GM12878 (cell line): Measurements from ENCODE around the gene CSAD.

Experiments used
- FOXK2 ChIP-seq: fragments of 450-650 bp; IDR thresholded peaks from 2 replicates; pipeline ENCODE4 v1.6.1; 2017; ENCODE audit warnings: mild to moderate bottlenecking, moderate library complexity
- TCF12 ChIP-seq: IDR thresholded peaks from 2 replicates; pipeline ENCODE4 v1.6.1; 2011; ENCODE audit warnings: low read depth, mild to moderate bottlenecking, low read length
- YBX1 ChIP-seq: fragments of 450-650 bp; IDR thresholded peaks from 2 replicates; pipeline ENCODE4 v1.6.1; 2016; ENCODE audit warnings: antibody characterized with exemption
- TF ChIP-seq, protein P1 (sequence below), 3 experiments: IDR thresholded peaks in 2 of 3; conservative IDR thresholded peaks in 1 of 3; 2 replicates each; pipeline ENCODE4 v1.5.1; 2011; ENCODE audit warnings: low read depth in 3 of 3, low read length in 3 of 3, mild to moderate bottlenecking in 3 of 3, control low read depth in 2 of 3, moderate library complexity in 2 of 3, inconsistent platforms in 1 of 3, mixed read lengths in 1 of 3; ENCODE audit not compliant: control insufficient read depth in 2 of 3, insufficient read depth in 1 of 3; ENCODE audit errors: extremely low read depth in 1 of 3

DNA sequence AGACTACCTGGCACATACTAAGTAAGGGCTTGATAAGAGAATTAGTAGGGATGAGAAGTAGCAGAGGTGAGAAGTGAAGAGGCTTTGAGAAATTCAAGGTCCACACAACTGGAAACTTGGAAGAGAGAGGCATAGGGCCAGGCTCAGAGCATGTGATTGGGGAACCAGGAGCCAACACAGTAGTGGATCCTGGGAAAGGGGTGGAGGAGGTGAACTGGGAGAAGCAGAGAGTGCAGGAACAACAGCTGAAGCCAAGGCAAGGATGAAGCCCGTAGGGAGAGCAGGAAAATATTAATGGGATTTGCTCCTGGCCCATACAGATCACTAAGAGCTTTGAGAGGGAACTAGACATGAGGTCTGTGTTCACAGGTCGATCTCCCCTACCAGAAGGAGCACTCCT, 27.7 kb upstream of the CSAD start:
- TF ChIP-seq YBX1 = no peak
- TF ChIP-seq TCF12 = no peak
- TF ChIP-seq, protein P1, sequence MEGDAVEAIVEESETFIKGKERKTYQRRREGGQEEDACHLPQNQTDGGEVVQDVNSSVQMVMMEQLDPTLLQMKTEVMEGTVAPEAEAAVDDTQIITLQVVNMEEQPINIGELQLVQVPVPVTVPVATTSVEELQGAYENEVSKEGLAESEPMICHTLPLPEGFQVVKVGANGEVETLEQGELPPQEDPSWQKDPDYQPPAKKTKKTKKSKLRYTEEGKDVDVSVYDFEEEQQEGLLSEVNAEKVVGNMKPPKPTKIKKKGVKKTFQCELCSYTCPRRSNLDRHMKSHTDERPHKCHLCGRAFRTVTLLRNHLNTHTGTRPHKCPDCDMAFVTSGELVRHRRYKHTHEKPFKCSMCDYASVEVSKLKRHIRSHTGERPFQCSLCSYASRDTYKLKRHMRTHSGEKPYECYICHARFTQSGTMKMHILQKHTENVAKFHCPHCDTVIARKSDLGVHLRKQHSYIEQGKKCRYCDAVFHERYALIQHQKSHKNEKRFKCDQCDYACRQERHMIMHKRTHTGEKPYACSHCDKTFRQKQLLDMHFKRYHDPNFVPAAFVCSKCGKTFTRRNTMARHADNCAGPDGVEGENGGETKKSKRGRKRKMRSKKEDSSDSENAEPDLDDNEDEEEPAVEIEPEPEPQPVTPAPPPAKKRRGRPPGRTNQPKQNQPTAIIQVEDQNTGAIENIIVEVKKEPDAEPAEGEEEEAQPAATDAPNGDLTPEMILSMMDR (IDR thresholded peaks at IDR 0.05 in 2 of 3, conservative IDR thresholded peaks at IDR 0.05 in 1 of 3; ENCODE audit: control insufficient read depth in 2 of 3, extremely low read depth in 1 of 3, insufficient read depth in 1 of 3, low read depth in 3 of 3, low read length in 3 of 3) = no peak
- TF ChIP-seq FOXK2 = no peak
